ENCODE data around the gene NOSIP.

The NOSIP gene

DNA sequence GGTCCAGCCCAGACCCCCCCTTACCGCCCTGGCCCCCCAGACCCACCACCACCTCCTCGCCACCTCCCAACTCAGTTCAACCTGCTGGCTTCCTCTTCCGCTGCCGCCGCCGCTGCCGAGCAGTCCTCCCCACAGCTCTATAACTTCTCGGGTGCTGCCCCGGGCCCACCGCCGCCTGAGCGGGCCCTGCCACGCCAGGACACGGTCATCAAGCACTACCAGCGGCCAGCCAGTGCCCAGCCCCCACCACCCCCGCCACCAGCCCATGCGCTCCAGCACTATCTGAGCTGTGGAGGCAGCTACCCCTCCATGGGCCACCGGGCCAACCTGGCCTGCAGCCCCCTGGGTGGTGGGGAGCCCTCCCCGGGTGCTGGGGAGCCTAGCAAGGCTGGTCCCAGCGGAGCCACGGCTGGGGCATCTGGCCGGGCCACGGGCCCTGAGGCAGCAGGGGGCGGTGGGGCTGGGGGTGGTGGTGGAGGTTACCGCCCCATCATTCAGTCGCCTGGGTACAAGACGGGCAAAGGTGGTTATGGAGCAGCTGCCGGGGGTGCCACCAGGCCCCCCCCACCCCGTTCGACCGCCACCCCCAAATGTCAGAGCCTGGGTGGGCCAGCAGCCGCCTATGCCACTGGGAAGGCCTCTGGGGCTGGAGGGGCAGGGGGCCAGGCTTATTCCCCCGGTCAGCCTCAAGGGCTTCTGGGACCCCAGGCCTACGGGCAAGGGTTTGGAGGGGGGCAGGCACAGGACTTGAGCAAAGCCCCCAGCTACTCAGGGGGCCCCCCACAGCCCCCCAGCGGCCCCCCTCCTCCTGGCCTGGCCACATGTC is 14.8 kb upstream of the NOSIP start:
- DNase-seq (ENCODE audit: low read depth in 2 of 2): no peak

DNA sequence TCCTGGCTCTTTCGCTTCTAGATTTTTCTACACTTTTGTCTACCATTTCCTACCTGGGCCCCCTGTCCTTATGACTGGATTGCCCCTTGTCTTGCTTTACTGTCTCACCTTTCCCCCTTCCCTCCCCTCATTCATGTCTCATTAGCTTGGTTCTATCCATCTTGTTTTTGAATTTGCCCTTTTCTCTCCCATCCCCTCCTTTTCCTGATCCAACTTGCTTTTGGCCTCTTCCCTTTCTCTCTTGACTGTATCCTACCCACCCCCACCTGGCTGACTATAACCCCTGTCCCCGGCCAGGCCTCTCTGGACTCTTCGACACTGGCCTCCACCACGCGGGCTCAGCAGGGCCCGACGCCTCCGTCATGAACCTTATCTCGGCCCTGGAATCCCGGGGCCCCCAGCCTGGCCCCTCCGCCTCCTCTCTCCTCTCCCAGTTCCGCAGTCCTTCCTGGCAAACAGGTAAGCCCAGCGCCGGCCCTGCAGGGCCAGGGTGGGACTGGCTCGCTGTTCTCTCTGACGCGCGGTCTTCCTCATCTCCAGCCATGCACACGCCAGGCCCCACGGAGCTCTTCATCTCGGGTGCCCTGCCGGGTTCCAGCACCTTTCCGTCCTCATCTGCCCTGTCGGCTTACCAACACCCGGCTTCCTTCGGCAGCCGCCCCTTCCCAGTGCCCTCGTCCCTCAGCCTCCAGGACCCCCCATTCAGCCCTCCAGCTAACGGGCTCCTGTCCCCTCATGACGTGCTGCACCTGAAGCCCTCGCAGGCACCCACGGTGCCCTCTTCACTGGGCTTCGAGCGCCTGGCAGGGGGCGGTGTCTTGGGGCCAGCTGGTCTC is 14.0 kb upstream of the NOSIP start:
- DNase-seq (ENCODE audit: low read depth in 2 of 2): no peak

DNA sequence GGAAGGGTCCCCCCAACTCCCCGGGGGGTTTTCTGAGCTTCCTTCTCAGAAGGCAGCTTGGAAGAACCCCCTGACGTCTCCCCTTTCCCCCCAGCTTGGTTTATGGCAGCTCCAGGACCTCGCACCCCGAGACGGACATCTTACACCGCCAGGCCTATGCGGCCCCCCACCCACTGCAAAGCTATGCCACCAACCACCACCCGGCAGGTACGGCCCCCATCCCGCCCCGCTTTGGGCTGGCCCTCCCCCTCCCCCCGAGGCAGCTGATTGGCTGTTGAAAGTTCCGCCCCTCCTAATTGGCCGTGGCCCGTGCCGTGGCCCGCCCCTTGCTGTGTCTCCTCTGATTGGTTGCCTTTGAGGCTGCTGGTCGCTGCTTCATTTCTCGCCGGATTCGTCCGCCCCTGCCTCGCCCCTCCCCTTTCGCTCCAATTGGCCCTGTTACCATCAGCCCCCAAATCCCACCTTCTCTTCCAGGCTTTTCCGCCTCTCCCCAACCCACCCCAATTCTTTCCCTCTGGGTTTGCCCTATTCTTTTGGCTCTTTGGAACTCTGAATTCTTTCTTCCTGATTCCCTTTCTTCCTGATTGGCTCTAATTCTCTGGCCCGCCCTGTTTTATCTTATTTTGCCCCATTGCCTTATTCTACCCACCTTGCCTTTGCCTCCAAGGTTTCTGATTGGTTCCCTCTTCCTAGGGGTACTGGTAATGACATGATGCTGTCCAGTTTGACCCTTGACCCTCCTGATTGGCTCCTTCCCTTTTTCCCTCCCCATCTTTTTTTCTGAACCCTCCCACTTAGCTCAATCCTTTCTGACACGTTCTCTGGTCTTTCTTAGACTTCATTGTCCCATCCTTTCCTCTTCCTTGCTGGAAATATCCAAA is 13.1 kb upstream of the NOSIP start:
- DNase-seq (ENCODE audit: low read depth in 2 of 2): peak; percentile 90 to 95

- DNase-seq (ENCODE audit: low read depth in 2 of 2): no peak
These were observed 12.3 kb upstream of the NOSIP start for GRCh38 chr19:49592486-49593232.

- peak in 1 of 2 donors; percentile 25 for DNase-seq (ENCODE audit: low read depth in 2 of 2)
These were observed 11.6 kb upstream of the NOSIP start for GRCh38 chr19:49591731-49592485.

GRCh38 chr19:49590971-49591730 is 10.8 kb upstream of the NOSIP start, which contains the start of gene PRR12:
Gene PRR12, plus strand, starts transcription at chr19:49591182. Its CDS starts 473 bp downstream, at chr19:49591655.
- DNase-seq (ENCODE audit: low read depth in 2 of 2): peak; percentile 58 to 61

DNA sequence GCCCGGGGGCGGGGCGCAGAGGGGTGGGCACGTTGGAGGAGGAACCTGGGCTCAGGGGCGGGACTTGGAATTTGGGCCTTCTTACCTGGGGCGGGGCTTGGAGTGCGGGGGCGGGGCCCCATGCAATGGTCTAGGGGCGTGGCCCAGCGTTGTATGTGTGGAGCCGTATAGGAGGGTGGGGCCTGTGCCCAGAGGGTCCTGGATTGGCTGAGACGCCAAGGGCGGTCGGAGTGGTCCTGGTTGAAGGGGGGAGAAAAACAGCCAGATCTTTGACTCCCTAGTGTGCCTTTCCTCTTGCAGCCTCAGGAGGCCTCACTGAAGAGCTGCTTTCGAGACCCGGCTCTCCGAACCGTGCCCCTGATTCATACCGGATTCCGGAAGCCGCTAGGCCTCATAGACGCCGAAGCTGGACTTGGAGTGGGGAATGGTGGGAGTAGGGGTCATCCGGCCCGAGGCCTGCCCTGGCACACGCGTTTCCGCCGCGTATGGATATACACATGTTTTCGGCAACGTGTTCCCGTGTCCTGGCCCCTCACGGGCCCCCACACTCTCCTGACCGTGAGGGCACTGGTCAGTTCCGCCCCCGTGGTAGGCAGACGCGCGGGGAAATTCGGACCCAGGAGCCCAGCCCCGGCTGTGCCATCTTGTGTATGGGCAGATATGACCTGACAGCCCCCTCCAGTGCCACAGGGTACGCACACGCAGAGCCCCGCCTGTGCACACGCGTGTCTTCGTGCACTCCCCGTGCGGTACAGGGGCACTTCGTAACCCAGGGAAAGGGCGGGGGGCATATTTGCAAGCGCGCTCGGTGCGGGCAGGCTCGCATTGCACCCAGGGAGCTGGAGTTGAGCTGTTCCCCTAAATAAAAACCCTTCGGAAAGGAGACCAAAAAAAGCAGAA is 10.0 kb upstream of the NOSIP start:
- DNase-seq (ENCODE audit: low read depth in 2 of 2): peak; percentile 86 to 92

DNA sequence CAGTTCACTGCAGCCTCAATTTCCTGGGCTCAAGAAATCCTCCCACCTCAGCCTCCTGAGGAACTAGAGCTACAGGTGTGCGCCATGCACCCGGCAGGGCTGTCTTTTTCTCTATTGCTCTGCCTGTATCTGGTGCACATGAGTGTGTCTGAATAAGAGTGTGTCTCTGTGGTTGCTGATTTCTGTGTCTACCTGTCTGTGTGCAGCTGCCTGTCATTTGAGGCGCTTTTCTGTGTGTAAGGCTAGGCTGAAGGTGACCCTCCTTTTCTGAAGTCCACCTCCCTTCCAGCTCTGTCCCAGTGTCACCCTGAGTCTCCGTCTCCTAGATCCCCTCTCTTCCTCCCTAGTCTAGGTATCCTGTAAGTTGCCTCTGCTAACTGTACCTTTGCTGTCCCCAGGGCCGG is 9.1 kb upstream of the NOSIP start:
- no peak for DNase-seq (ENCODE audit: low read depth in 2 of 2)

GRCh38 chr19:49588365-49589122 is 8.2 kb upstream of the NOSIP start:
- no peak for DNase-seq (ENCODE audit: low read depth in 2 of 2)

- DNase-seq (ENCODE audit: low read depth in 2 of 2): no peak
These were observed 6.9 kb upstream of the NOSIP start for GRCh38 chr19:49587227-49587626.

DNA sequence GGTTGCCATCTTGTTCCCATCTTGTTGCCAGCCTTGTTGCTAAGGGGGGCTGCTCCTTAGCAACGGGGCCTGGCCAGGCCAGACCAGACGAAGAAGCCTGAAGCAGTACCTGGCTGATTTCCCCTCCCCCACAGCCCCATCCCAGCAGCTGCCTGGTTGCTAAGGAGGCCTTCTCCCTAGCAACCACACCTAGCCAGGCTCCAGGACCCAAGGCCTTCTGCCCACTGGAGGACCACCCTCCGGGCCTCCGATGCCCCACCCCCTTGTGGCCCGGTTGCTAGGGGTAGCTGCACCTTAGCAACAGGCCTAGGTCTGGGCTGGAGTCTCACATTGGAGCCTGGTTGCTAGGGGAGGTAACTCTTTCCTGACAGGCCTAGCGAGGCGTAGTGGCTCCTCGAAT is 4.7 kb upstream of the NOSIP start:
- no peak for DNase-seq (ENCODE audit: low read depth in 2 of 2)

DNA sequence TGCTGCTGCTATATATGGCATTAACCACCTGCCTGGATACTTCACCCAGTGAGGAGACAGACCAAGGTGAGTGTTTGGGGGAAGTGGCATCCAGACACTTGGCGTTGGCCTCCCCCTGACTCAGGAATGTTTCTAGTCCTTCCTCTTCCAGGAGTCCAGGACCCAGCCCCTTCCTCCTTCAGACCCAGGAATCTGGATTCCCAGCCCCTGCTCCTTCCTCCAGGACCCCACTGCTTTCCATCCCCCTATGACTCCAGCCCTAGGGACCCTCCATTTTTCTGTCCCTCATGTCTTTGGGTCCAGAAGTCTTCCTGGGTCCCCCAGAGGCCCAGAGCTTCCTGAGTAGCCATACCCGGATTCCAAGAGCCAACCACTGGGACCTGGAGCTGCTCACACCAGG is 2.9 kb upstream of the NOSIP start:
- no peak for DNase-seq (ENCODE audit: low read depth in 2 of 2)

DNA sequence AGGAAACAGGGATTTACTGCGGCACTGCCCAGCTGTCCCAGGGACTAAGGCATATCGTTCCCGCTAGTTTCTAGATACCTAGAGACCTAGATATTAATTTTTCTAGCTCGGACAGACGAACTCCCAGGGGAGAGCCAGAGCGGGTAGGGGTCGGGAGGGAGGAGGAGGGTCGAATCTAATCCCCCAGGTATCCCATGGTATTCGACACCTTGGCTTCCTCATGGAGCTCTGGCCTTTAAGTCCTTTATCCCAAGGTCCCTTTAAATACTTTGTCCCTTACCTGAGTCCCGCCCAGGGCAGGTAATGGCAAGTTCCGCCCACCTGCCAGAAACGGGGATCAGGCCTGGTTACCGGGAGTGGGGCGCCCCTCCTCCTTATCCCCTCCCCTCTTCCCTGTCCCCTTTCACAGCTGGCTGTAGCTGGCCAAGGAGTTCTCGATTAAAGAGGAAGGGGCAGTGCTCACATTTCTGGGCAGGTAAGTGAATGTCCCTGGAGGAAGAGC is 702 bp upstream of the NOSIP start, which contains the start of gene PRRG2:
Gene PRRG2, plus strand, starts transcription at position 310 of the 502 bp plus-strand sequence. CDS start 1,904 bp downstream, outside the sequence.
- DNase-seq (ENCODE audit: low read depth in 2 of 2): no peak

DNA sequence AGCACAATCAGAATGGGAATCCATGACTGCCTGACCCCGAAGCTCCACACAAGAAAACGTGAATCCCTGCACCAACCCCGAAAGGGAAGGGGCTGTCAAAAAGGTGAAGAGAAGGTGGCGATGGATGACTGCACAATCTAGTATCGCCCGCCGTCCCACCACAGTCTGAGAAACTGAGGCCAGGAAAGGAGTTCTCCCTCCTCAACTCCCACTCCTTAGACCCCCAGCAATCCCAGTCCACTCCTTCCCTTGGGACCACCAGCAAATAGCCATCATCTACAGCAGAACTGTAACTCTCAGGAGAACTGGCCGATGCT is 451 bp downstream of the NOSIP start:
- DNase-seq (ENCODE audit: low read depth in 2 of 2): no peak

- DNase-seq (ENCODE audit: low read depth in 2 of 2): no peak
These were observed 1.2 kb downstream of the NOSIP start for GRCh38 chr19:49579193-49579592.

- DNase-seq (ENCODE audit: low read depth in 2 of 2): no peak
These were observed 6.1 kb downstream of the NOSIP start for GRCh38 chr19:49574206-49574755.

GRCh38 chr19:49573425-49573824 is 6.9 kb downstream of the NOSIP start:
- no peak for DNase-seq (ENCODE audit: low read depth in 2 of 2)

All from activated CD4-positive, alpha-beta T cell treated with anti-CD3 and anti-CD28 coated beads for 24 hours (primary cell).